ENCODE measurements around the gene PRRX2.
A peak's percentile ranks its signal among the peaks of the same experiment; 100 is the strongest.

PRRX2 gene

GRCh38 chr9:129752900-129753729, 87.7 kb downstream of the PRRX2 start, which contains the start of gene PTGES:
Gene PTGES (minus strand): TSS chr9:129753042. CDS start chr9:129753012, 30 bp downstream.
- Histone ChIP-seq H3K79me2 (ENCODE audit: control insufficient read depth, insufficient read depth, low read length) (no peaks in the 10 kb centered on the region), H3K9ac (ENCODE audit: low read length) (peak within 1 kb of the TSS; percentile 34), H3K27me3 (ENCODE audit: insufficient read depth, low read length, poor library complexity) (no peaks in the 10 kb centered on the region), H4K5ac (ENCODE audit: low read length) (no peak within 1 kb of the TSS), H3K18ac (ENCODE audit: low read length) (no peak within 1 kb of the TSS), H4K8ac (ENCODE audit: low read depth, low read length) (no peak within 1 kb of the TSS), H2BK120ac (ENCODE audit: low read depth, low read length) (no peak within 1 kb of the TSS), H2BK15ac (replicated peaks; ENCODE audit: low read depth) (no peak within 1 kb of the TSS), H3K4me2 (ENCODE audit: low read length) (peak within 1 kb of the TSS; percentile 2), H3K79me1 (ENCODE audit: low read length) (no peaks in the 10 kb centered on the region), H3K56ac (ENCODE audit: low read length) (no peak within 1 kb of the TSS), H2BK5ac (ENCODE audit: low read length) (no peak within 1 kb of the TSS), H3K23ac (ENCODE audit: low read length) (no peak within 1 kb of the TSS), H3K27ac (ENCODE audit: low read depth, low read length) (no peak within 1 kb of the TSS), H3K4me3 (ENCODE audit: low read length) (no peak within 1 kb of the TSS), H3K4me1 (ENCODE audit: control insufficient read depth, low read depth, low read length) (peaks cover 2% of the 10 kb centered on the region), H2AK5ac (ENCODE audit: low read length) (no peak within 1 kb of the TSS), H3K36me3 (ENCODE audit: control insufficient read depth, insufficient read depth, low read length) (no peaks in the 10 kb centered on the region), H3K4ac (ENCODE audit: low read depth, low read length) (no peak within 1 kb of the TSS)
- peak; percentile 74 for DNase-seq
- no CpG with 5 or more reads among the region's 23 CpGs for WGBS (ENCODE audit: extremely low coverage, insufficient coverage, low lambda C conversion rate)

DNA sequence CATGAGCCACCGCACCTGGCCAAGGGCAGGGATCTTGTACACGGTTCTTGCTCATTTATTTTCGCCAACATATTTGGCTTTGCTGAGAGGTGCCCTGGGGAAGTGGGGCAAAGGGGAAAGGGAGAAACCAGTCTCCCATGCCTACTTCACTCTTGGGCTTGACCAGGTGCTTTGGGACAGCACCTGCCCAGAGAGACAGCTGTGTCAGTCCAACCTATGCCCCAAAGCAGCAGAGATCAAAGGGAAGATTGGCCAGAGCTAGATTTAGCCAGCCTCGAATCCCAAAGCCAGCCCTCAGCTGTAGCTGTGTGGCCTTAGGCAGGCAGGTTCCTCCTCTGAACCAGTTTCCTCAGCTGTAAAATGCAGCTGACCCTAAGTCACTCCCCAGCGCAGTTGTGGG, 89.7 kb downstream of the PRRX2 start:
- H2AK5ac ChIP-seq (ENCODE audit: low read length), result no peak overlapping the region
- H4K8ac ChIP-seq (ENCODE audit: low read depth, low read length), result no peak overlapping the region
- H3K4me3 ChIP-seq (ENCODE audit: low read length), result no peak overlapping the region
- H2BK5ac ChIP-seq (ENCODE audit: low read length), result no peak overlapping the region
- H2BK120ac ChIP-seq (ENCODE audit: low read depth, low read length), result no peak overlapping the region
- no peak overlapping the region for H3K18ac ChIP-seq (ENCODE audit: low read length)
- no peak overlapping the region for H3K27ac ChIP-seq (ENCODE audit: low read depth, low read length)
- H3K56ac ChIP-seq (ENCODE audit: low read length), result no peak overlapping the region
- H3K4me2 ChIP-seq (ENCODE audit: low read length), result no peak overlapping the region
- no CpG with 5 or more reads among the region's 5 CpGs for WGBS (ENCODE audit: extremely low coverage, insufficient coverage, low lambda C conversion rate)
- no peak for DNase-seq
- peaks cover 2% of the 10 kb centered on the region for H3K4me1 ChIP-seq (ENCODE audit: control insufficient read depth, low read depth, low read length)
- no peak overlapping the region for H3K23ac ChIP-seq (ENCODE audit: low read length)
- no peak overlapping the region for H3K9ac ChIP-seq (ENCODE audit: low read length)
- H2BK15ac ChIP-seq (replicated peaks; ENCODE audit: low read depth), result no peak overlapping the region
- H3K79me2 ChIP-seq (ENCODE audit: control insufficient read depth, insufficient read depth, low read length), result no peaks in the 10 kb centered on the region
- H3K36me3 ChIP-seq (ENCODE audit: control insufficient read depth, insufficient read depth, low read length), result no peaks in the 10 kb centered on the region
- H4K5ac ChIP-seq (ENCODE audit: low read length), result no peak overlapping the region
- no peaks in the 10 kb centered on the region for H3K79me1 ChIP-seq (ENCODE audit: low read length)
- no peaks in the 10 kb centered on the region for H3K27me3 ChIP-seq (ENCODE audit: insufficient read depth, low read length, poor library complexity)
- no peak overlapping the region for H3K4ac ChIP-seq (ENCODE audit: low read depth, low read length)

DNA sequence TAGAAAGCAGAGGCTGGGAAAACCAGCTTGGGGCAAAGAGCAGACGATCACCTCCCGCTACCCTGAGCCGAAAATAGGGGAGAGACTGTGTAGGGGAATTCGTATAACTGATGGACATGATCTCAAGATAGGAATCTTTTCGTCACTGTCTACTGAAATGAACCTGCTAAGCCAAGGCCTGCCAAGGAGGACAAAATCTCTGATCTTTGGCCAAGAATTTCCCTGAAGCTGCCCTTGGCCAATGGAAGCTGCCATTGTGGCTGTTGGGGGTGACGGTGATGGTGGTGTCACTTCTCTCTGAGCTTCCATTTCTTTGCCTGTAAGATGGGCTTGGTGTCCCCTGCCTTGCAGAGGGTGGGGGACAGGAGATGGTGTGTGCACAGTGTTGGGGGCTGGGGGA, 90.7 kb downstream of the PRRX2 start:
- Histone ChIP-seq H3K4ac (ENCODE audit: low read depth, low read length) (no peak overlapping the region), H3K79me2 (ENCODE audit: control insufficient read depth, insufficient read depth, low read length) (no peaks in the 10 kb centered on the region), H3K27me3 (ENCODE audit: insufficient read depth, low read length, poor library complexity) (no peaks in the 10 kb centered on the region), H3K27ac (ENCODE audit: low read depth, low read length) (no peak overlapping the region), H2AK5ac (ENCODE audit: low read length) (no peak overlapping the region), H2BK15ac (replicated peaks; ENCODE audit: low read depth) (no peak overlapping the region), H4K8ac (ENCODE audit: low read depth, low read length) (no peak overlapping the region), H2BK120ac (ENCODE audit: low read depth, low read length) (no peak overlapping the region), H3K56ac (ENCODE audit: low read length) (no peak overlapping the region), H3K23ac (ENCODE audit: low read length) (no peak overlapping the region), H3K18ac (ENCODE audit: low read length) (no peak overlapping the region), H3K4me2 (ENCODE audit: low read length) (no peak overlapping the region), H3K9ac (ENCODE audit: low read length) (no peak overlapping the region), H3K4me3 (ENCODE audit: low read length) (no peak overlapping the region), H3K36me3 (ENCODE audit: control insufficient read depth, insufficient read depth, low read length) (no peaks in the 10 kb centered on the region), H3K79me1 (ENCODE audit: low read length) (no peaks in the 10 kb centered on the region), H4K5ac (ENCODE audit: low read length) (no peak overlapping the region), H3K4me1 (ENCODE audit: control insufficient read depth, low read depth, low read length) (peaks cover 2% of the 10 kb centered on the region), H2BK5ac (ENCODE audit: low read length) (no peak overlapping the region)
- DNase-seq, result no peak
- WGBS (ENCODE audit: extremely low coverage, insufficient coverage, low lambda C conversion rate), result no CpG with 5 or more reads among the region's 6 CpGs

DNA sequence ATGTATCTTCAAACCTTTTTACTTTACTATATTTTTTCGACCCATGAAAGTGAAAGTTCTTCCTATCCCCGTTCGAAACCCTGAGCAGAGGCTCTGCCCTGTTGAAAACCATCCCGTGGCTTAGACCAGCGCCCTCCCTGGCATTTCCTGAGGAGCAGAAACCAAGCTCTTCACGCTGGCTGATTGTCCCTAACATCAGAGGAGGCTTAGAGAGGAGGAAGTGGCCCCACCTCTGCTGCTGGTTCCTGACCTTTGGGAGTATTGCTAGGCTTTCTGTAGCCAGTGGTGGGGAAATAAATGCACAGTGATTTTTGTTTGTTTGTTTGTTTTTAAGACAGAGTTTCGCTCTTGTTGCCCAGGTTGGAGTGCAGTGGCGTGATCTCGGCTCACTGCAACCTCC, 91.6 kb downstream of the PRRX2 start:
- Histone ChIP-seq H3K18ac (ENCODE audit: low read length) (no peak overlapping the region), H3K23ac (ENCODE audit: low read length) (no peak overlapping the region), H3K27me3 (ENCODE audit: insufficient read depth, low read length, poor library complexity) (no peaks in the 10 kb centered on the region), H3K56ac (ENCODE audit: low read length) (no peak overlapping the region), H2AK5ac (ENCODE audit: low read length) (no peak overlapping the region), H3K79me2 (ENCODE audit: control insufficient read depth, insufficient read depth, low read length) (no peaks in the 10 kb centered on the region), H3K27ac (ENCODE audit: low read depth, low read length) (no peak overlapping the region), H3K4me2 (ENCODE audit: low read length) (no peak overlapping the region), H3K4me1 (ENCODE audit: control insufficient read depth, low read depth, low read length) (peaks cover 3% of the 10 kb centered on the region), H3K4me3 (ENCODE audit: low read length) (no peak overlapping the region), H3K4ac (ENCODE audit: low read depth, low read length) (no peak overlapping the region), H4K5ac (ENCODE audit: low read length) (no peak overlapping the region), H2BK15ac (replicated peaks; ENCODE audit: low read depth) (no peak overlapping the region), H4K8ac (ENCODE audit: low read depth, low read length) (no peak overlapping the region), H3K36me3 (ENCODE audit: control insufficient read depth, insufficient read depth, low read length) (no peaks in the 10 kb centered on the region), H2BK120ac (ENCODE audit: low read depth, low read length) (no peak overlapping the region), H2BK5ac (ENCODE audit: low read length) (no peak overlapping the region), H3K9ac (ENCODE audit: low read length) (no peak overlapping the region), H3K79me1 (ENCODE audit: low read length) (no peaks in the 10 kb centered on the region)
- DNase-seq, result no peak
- WGBS (ENCODE audit: extremely low coverage, insufficient coverage, low lambda C conversion rate), result no CpG with 5 or more reads among the region's 9 CpGs

DNA sequence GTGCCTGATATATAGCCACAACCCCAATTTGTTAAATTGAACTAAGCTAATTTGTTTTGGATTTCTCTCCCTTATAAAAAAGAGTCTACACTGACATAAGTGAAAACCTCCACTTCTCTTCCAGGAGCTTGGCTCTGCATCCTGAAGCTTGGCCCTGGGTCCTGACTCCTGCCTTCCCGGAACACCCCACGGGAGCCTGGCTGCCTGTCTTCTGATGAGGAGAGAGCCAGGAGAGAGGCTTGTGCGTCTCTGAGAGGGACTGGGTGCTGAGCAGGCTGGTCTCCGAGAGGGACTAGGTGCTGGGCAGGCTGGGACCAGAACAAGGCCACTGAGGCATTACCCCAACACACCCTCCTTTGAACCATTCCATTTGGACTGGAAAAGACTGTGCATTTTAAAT, 93.9 kb downstream of the PRRX2 start:
- DNase-seq, result no peak
- Histone ChIP-seq H3K4me3 (ENCODE audit: low read length) (no peak overlapping the region), H2BK120ac (ENCODE audit: low read depth, low read length) (no peak overlapping the region), H3K18ac (ENCODE audit: low read length) (no peak overlapping the region), H3K36me3 (ENCODE audit: control insufficient read depth, insufficient read depth, low read length) (no peaks in the 10 kb centered on the region), H3K79me2 (ENCODE audit: control insufficient read depth, insufficient read depth, low read length) (no peaks in the 10 kb centered on the region), H2AK5ac (ENCODE audit: low read length) (no peak overlapping the region), H3K4ac (ENCODE audit: low read depth, low read length) (no peak overlapping the region), H3K4me2 (ENCODE audit: low read length) (no peak overlapping the region), H3K56ac (ENCODE audit: low read length) (no peak overlapping the region), H4K5ac (ENCODE audit: low read length) (no peak overlapping the region), H4K8ac (ENCODE audit: low read depth, low read length) (no peak overlapping the region), H2BK15ac (replicated peaks; ENCODE audit: low read depth) (no peak overlapping the region), H3K23ac (ENCODE audit: low read length) (no peak overlapping the region), H3K27me3 (ENCODE audit: insufficient read depth, low read length, poor library complexity) (no peaks in the 10 kb centered on the region), H3K4me1 (ENCODE audit: control insufficient read depth, low read depth, low read length) (peaks cover 1% of the 10 kb centered on the region), H3K27ac (ENCODE audit: low read depth, low read length) (no peak overlapping the region), H3K79me1 (ENCODE audit: low read length) (no peaks in the 10 kb centered on the region), H2BK5ac (ENCODE audit: low read length) (no peak overlapping the region), H3K9ac (ENCODE audit: low read length) (no peak overlapping the region)
- WGBS (ENCODE audit: extremely low coverage, insufficient coverage, low lambda C conversion rate), result no CpG with 5 or more reads among the region's 4 CpGs

All from mesendoderm (in vitro differentiated cells).